GM18951 (cell line): ENCODE measurements around the gene OR1A1.

Experiments
- POLR2A ChIP-seq: IDR thresholded peaks from 4 replicates; pipeline ENCODE4 v1.6.1; 2011; ENCODE audit warnings: mild to moderate bottlenecking; ENCODE audit not compliant: insufficient read length, insufficient read depth; ENCODE audit errors: extremely low read depth
- in situ Hi-C: fragments of 300-500 bp; cut with MboI; formaldehyde crosslinking; loops from one replicate; pipeline ENCODE4 v1.12.0; 2022; ENCODE audit warnings: low sequenced_read_pairs, mixed read lengths, inconsistent platforms; ENCODE audit not compliant: unreplicated experiment

The OR1A1 gene

DNA sequence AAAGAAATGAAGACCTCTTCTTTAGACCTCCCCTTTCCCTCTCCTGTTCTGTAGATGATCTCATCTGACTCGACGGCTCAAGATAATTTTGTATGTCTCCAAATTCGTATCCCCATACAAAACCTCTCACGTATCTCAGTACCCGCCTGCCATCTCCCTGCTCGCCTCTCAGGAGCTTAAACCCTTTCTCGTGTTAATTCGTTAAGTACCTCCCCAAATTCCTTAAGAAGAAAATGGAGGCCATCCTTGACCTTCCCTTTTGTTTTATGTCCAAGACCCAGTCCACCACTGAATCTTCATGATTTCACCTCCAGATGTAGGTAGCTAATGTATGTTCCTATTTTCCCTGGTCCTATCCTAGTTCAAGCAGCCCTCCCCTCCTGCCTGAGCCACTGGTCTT lies 49.1 kb downstream of the OR1A1 start:
- TF ChIP-seq POLR2A = no peak
- in situ Hi-C loops = no loop called here

DNA sequence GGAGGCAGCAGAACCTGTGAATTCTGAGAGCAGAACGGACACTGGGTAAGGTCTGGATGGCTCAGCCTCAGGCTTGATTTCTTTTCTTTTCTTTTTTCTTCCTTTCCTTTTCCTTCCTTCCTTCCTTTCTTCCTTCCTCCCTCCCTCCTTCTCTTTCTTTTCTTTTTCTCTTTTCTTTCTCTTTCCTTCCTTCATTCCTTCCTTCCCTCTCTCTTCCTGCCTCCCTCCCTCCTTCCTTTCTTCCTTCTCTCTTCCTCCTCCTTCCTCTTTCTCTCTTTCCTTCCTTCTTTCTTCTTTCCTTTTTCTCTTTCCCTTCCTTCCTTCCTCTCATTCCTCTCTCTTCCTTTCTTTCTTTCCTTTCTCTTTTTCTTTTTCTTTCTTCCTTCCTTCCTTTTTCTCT lies 52.7 kb downstream of the OR1A1 start:
- in situ Hi-C loops = no loop called here
- TF ChIP-seq POLR2A = no peak

DNA sequence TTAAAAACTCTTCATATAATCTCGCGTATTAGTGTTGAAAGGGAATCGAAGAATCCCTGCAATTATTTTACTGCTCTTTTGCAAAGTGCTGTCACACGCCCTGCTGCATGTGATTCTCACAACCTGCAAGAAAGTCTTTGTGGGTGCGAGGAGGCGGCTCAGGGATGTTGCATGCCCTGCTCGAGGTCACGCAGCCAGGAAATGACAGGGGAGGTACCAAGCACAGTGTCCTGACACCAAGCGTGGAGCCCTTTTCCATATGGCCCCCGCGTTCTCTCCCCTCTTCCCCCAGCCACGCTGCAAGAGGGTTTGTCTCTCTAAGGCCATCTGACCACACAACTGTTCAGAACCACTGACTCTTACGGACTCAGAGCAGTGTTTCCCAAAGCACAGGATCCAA lies 53.1 kb downstream of the OR1A1 start:
- in situ Hi-C loops = no loop called here
- no peak for TF ChIP-seq POLR2A
